NCI-H2196 treated with DMSO at 0.1 percent for 48 hours (cell line): ENCODE results near the gene ARHGAP32.
A peak's percentile ranks its signal among the peaks of the same experiment; 100 is the strongest.

Experiments used
- DNase-seq: peaks from one replicate; lab custom pipeline; 2025; ENCODE audit not compliant: unreplicated experiment; lab: John Stamatoyannopoulos, UW

ARHGAP32 gene

DNA sequence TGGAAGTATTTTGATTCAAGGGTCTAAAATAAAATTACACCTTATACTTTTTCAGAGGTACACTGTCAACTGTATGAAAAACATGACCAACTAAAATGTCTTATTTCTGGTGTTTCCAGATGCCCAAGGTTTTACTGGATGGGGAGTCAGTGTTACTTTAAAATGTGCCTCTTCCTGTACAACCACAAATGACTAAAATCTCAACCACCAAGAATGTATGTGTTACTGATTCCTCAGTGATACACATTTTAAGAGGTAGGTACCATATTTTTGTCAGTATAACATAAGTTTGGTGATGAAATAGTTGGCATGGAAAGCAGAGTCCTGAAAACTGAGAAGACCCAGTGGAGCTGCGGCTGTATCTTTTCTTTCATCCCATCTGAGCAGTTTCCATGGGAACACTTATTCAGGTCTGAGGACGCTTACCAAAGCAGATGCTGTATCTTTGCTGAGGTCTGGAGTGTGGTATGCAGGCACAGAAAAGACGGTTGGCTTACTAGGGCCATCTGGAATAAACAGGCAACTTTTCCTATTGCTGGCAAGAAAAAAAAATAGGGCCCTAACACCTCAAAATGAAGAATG, 228.3 kb downstream of the ARHGAP32 start:
- DNase-seq: no peak

GRCh38 chr11:128962896-128963295, 229.2 kb downstream of the ARHGAP32 start:
- no peak for DNase-seq

DNA sequence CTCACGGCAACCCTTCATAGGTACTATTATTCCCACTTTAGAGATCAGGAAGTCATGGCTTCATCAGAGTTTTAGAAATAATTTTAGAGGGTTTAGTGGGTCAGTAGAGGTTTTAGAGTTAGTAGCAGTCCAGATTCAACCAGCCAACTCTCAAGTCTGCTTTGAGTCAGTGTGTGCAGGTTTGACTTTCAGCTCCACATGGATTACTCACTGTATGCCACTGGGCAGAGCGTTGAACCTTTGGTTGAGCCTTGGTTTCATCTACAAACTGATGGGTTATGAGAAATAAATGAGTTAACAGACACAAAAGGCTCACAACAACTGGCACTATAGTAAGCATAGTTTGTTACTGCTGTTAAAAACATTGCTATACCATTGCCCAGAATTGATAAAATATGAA, 230.5 kb downstream of the ARHGAP32 start:
- no peak for DNase-seq

DNA sequence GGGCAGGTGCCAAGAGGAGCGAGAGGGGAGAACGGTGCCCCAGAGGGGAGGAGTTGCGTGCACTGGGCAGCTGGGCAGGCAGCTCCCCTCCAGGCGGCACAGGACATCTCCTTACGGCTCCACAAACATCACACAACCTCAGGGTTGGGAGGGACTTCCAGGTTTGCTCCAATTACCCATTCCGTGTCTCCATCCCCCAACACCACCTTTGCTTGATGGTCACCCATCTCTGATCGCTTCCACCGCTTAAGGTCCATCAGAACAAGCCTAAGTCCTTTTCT, 235.0 kb downstream of the ARHGAP32 start:
- DNase-seq: no peak

DNA sequence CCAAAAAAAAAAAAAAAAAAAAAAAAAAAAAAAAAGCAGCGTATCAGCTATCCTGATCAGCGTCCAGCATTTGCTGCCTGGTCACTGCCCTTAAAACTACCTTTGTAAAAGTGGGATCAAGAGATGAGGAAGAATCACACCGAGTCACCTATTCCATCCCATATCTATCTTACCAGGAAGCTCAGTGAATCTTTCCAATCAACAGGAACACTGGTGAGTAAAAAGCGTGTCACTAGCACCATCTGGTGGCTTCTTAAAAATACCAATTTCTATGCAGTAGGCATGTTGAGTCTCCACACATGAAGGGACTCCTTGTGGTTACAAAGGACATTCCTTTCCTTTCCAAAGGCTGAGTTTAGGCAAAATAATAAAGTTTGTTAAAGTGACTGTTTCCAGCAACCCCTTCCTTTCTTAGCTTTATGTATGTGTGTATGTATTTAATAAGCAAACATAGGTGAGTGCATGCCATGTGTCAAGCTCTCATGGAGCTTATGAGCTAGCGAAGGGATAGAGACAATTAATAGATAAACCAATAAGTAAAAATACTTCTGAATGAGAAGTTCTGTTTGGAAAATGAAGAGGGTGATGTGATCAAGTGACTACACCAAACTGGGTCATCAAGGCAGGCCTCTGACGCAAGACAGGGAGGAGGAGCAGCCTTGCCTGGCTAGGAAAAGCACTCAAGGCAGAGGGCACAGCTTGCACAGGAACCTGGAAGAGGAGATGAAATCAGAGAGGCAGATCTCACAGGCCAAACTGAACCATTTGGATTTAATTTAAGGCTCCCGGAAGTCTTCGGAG, 235.5 kb downstream of the ARHGAP32 start:
- peak; percentile 41 for DNase-seq

DNA sequence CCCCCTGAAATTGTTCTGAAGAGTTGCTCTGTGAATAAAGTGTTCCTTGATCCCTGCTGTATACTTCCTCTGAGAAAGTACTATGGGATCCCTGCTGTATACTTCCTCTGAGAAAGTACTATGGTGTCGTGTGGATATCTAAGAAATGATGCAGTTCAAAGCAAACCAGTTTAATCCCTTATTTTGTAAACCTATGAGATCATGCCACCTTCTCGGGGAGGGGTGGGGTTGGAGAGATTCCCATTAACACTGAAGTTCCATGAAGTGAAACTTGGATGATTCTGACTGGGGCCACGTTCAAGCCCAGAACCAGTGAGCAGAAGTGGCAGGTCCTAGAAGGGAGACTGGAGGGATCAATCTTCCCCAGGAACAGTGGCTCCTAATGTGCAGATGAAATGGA, 236.5 kb downstream of the ARHGAP32 start:
- no peak for DNase-seq

- DNase-seq: no peak
Measured at GRCh38 chr11:128953151-128953550, 239.0 kb downstream of the ARHGAP32 start.

DNA sequence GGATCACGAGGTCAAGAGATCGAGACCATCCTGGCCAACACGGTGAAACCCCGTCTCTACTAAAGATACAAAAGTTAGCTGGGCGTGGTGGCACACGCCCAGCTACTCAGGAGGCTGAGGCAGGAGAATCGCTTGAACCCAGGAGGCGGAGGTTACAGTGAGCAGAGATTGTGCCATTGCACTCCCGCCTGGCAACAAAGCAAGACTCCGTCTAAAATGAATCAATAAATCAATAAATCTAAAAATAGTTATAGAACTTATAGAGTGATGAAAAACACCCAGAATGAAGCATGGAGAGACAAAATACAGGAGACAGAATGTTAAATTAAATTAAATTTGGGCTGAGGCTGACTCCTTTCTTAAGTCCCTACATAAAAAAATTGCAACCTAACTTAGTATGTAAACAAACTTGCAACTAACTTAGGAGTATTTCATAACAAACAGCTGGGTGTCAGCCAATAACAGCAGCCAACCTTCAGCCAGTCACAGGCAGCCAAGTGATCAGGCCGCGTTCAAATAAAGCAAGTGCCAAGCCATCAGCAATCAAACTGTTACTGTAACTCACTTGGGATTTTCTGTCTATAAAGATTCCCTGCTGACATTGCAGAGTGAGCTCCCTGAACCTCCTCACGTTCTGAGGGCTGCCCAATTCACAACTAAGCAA, 242.2 kb downstream of the ARHGAP32 start:
- DNase-seq: no peak

DNA sequence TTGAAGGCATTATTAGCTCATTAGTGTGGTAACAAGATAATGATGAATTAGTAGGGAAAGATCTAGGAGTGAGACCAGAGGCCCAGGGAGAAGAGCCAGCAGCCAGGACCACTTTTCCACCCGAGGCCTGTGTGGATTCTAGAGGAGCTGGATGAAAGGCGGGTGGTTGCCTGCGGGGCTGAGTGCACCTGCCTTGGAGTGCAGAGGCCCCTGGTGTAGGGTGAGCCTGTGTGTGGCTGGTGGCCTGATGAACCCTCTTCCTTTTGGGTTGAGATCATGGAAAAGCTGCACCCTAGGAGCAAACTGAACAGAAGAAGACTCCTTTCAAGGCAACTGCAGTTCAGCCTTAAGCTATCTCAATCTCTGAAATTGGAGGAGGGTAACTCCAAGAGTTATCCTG, 243.5 kb downstream of the ARHGAP32 start:
- no peak for DNase-seq

GRCh38 chr11:128947773-128948172, 244.4 kb downstream of the ARHGAP32 start:
- DNase-seq: no peak

- no peak for DNase-seq
Measured at GRCh38 chr11:128946648-128947047, 245.5 kb downstream of the ARHGAP32 start.

GRCh38 chr11:128943428-128943976, 248.6 kb downstream of the ARHGAP32 start:
- DNase-seq: no peak

- DNase-seq: no peak
Measured at GRCh38 chr11:128942817-128943427, 249.2 kb downstream of the ARHGAP32 start, which contains the start of gene TP53AIP1. TP53AIP1 (minus strand) TSS chr11:128942871; CDS start chr11:128937818, 5,053 bp downstream.

- DNase-seq: no peak
Measured at GRCh38 chr11:128942272-128942612, 249.9 kb downstream of the ARHGAP32 start.

GRCh38 chr11:128941573-128942271, 250.4 kb downstream of the ARHGAP32 start:
- DNase-seq: no peak

DNA sequence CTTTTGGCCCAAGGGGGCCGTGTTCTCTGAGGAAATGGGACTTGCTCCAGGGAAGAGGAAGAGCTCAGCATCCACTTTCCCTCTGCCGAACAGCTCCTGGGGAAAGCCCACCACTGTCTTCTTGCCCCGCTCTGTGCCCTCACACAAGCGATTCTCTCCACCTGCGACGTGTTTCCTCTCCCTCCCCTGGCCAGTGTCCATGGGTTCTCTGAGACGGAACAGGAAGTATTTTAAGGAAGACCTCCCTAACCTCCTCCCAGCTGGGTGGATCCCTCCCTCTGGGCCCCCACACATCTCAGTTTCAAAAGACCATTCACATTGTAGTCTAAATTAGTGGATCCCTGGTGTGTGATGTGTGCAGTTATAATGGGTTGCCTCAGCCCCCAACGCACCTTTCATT, 251.0 kb downstream of the ARHGAP32 start:
- no peak for DNase-seq

GRCh38 chr11:128940603-128941002, 251.5 kb downstream of the ARHGAP32 start:
- DNase-seq: no peak

DNA sequence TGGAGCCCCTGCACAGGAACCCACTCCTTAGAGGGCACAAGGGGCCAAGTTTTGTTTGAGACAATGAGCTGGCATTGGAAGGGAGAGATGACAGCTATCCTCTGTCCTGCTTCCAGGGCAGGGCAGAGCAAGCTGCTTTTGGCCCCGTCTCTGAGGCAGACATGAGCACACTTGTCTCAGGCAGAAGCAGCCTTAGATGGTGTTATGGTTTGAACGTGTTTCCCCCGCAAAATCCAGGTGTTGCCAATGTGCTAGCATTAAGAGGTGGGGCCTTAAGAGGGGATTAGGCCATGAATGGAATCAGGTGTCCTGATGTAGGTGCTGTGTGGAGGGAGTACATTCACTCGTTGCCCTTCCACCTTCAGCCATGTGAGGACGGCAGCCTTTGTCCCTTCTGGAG, 252.0 kb downstream of the ARHGAP32 start:
- DNase-seq: no peak

GRCh38 chr11:128939591-128939990, 252.5 kb downstream of the ARHGAP32 start:
- DNase-seq: no peak

GRCh38 chr11:128938156-128938885, 253.8 kb downstream of the ARHGAP32 start:
- DNase-seq: no peak
